GM12878 (cell line): Measurements from ENCODE around the gene NAALAD2. TPM values are rescaled to one million over a fixed set of nuclear protein-coding genes. Genes with fewer than 3 reads are reported as not detected.

ENCODE experiments used
- ATAC-seq: fragments of 200-7000 bp; cut with Tn5 transposase; 3 replicates; pipeline ENCODE4 v1.9.1; 2020; ENCODE audit warnings: mild to moderate bottlenecking, moderate library complexity
- BruUV-seq: library from RNA; stranded (reverse); fragments of 400-500 nt; replicated peaks from 2 replicates; lab custom pipeline; 2021; lab: Mats Ljungman, UMichigan
- CTCF ChIA-PET: fragments of 300-600 bp; sonication (Branson Sonifier 250); formaldehyde crosslinking; extraction: SDS; loops from one replicate; lab custom pipeline; 2021; ENCODE audit warnings: inconsistent platforms; lab: Yijun Ruan, JAX
- POLR2A ChIA-PET: fragments of 350-600 bp; formaldehyde crosslinking; extraction: SDS; loops from one replicate; lab custom pipeline; 2021; ENCODE audit warnings: inconsistent platforms; lab: Charles Lee
- RAD21 ChIA-PET: fragments of 300-600 bp; sonication (Branson Sonifier 250); formaldehyde crosslinking; loops from one replicate; lab custom pipeline; 2023; ENCODE audit warnings: antibody characterized with exemption; ENCODE audit not compliant: unreplicated experiment; lab: Charles Lee
- SMC1A ChIA-PET: fragments of 300-600 bp; sonication (Branson Sonifier 250); formaldehyde crosslinking; loops from one replicate; lab custom pipeline; 2023; ENCODE audit not compliant: unreplicated experiment, uncharacterized antibody; lab: Charles Lee
- DNase-seq: peaks from one replicate; pipeline ENCODE4 v3.0.0-alpha.2; 2011; ENCODE audit warnings: low read depth, low spot score
- FAIRE-seq: peaks from 3 replicates; lab custom pipeline; 2011; peaks lifted over from hg19 to GRCh38; lab: Jason Lieb, UNC
- H2AFZ ChIP-seq: 2 replicates; pipeline ENCODE4 v1.6.0; 2011; ENCODE audit warnings: low read depth, low read length, control low read depth; ENCODE audit not compliant: control insufficient read depth
- H3K27ac ChIP-seq: 2 replicates; pipeline ENCODE4 v1.5.1; 2011; ENCODE audit warnings: control low read depth; ENCODE audit not compliant: control insufficient read depth, insufficient read depth
- H3K27me3 ChIP-seq, 2 experiments: replicated peaks in 1 of 2; 2 replicates each; pipeline versions ENCODE4 v1.6.0 to v1.6.1; 2011; ENCODE audit warnings: low read length in 1 of 2; ENCODE audit not compliant: control insufficient read depth in 2 of 2, insufficient read depth in 2 of 2
- H3K36me3 ChIP-seq, 2 experiments: 2 replicates each; pipeline ENCODE4 v1.5.1; 2011; ENCODE audit warnings: low read length in 1 of 2; ENCODE audit not compliant: control insufficient read depth in 2 of 2, insufficient read depth in 2 of 2
- H3K4me1 ChIP-seq: 2 replicates; pipeline ENCODE4 v1.6.1; 2011; ENCODE audit warnings: mild to moderate bottlenecking, low read length, moderate library complexity, mixed read lengths; ENCODE audit not compliant: control insufficient read depth, insufficient read depth
- H3K4me2 ChIP-seq: 2 replicates; pipeline ENCODE4 v1.6.0; 2011; ENCODE audit warnings: control low read depth; ENCODE audit not compliant: control insufficient read depth, insufficient read depth
- H3K4me3 ChIP-seq: fragments of 200-600 bp; sonication (generic); 2 replicates; pipeline ENCODE4 v1.5.1; 2016
- H3K79me2 ChIP-seq: 2 replicates; pipeline ENCODE4 v1.6.0; 2011; ENCODE audit warnings: low read length; ENCODE audit not compliant: control insufficient read depth, insufficient read depth
- H3K9ac ChIP-seq: 2 replicates; pipeline ENCODE4 v1.8.0; 2011; ENCODE audit warnings: low read length, control low read depth, mixed read lengths; ENCODE audit not compliant: control insufficient read depth, insufficient read depth
- H3K9me3 ChIP-seq: replicated peaks from 3 replicates; pipeline ENCODE4 v1.5.1; 2011; ENCODE audit warnings: mild to moderate bottlenecking, low read length; ENCODE audit not compliant: control insufficient read depth, insufficient read depth
- H4K20me1 ChIP-seq: 2 replicates; pipeline ENCODE4 v1.6.0; 2011; ENCODE audit not compliant: control insufficient read depth, insufficient read depth
- BCL11A ChIP-seq: IDR thresholded peaks from 2 replicates; pipeline ENCODE4 v1.6.1; 2011; ENCODE audit warnings: low read depth, low read length
- HCFC1 ChIP-seq: fragments of 150-350 bp; IDR thresholded peaks from 2 replicates; pipeline ENCODE4 v1.6.1; 2014; ENCODE audit warnings: low read length
- NFIC ChIP-seq: IDR thresholded peaks from 2 replicates; pipeline ENCODE4 v1.6.1; 2012; ENCODE audit warnings: low read depth, mild to moderate bottlenecking, inconsistent platforms, low read length, moderate library complexity
- NRF1 ChIP-seq: conservative IDR thresholded peaks from 2 replicates; pipeline ENCODE4 v1.6.1; 2011; ENCODE audit warnings: mild to moderate bottlenecking, low read depth, low read length, improper control_type of control experiment
- RFX5 ChIP-seq: IDR thresholded peaks from 2 replicates; pipeline ENCODE4 v1.6.1; 2011; ENCODE audit warnings: low read depth, low read length, improper control_type of control experiment
- SPI1 ChIP-seq: IDR thresholded peaks from 2 replicates; pipeline ENCODE4 v1.6.1; 2011; ENCODE audit warnings: low read depth, mild to moderate bottlenecking, low read length, moderate library complexity, borderline replicate concordance; ENCODE audit not compliant: insufficient read depth
- ZZZ3 ChIP-seq: IDR thresholded peaks from 2 replicates; pipeline ENCODE4 v1.6.1; 2011; ENCODE audit warnings: low read depth; ENCODE audit not compliant: control insufficient read depth, insufficient read length
- WGBS: methylation state at CpG from one replicate; pipeline ENCODE4 v1.1.6; 2016; ENCODE audit warnings: low lambda C conversion rate; ENCODE audit not compliant: insufficient replicate concordance, insufficient coverage; ENCODE audit errors: missing lambda C conversion rate; 5-methylcytosine and 5-hydroxymethylcytosine counted together
- in situ Hi-C: fragments of 300-500 bp; cut with MboI; formaldehyde crosslinking; loops from 9 replicates; pipeline ENCODE4 v1.14.3; 2018; ENCODE audit warnings: mixed read lengths
- intact Hi-C: fragments of 100-400 bp; cut with micrococcal nuclease; formaldehyde crosslinking; loops from one replicate; pipeline ENCODE4 v1.14.2; 2022; ENCODE audit not compliant: unreplicated experiment
- polyA plus RNA-seq, 11 experiments: library from polyadenylated mRNA; depleted of rRNA in 4 of 11; unstranded in 6 of 11; stranded (reverse) in 5 of 11; fragments of >200 nt; fragmentation: Nextera tagmentation in 4 of 11; fragmentation: Illumina TruSeq in 1 of 11; extraction: Ambion mirVana in 4 of 11; extraction: Trizol in 1 of 11; gene quantifications; 1 replicate in 1 of 11; 2 replicates in 10 of 11; pipeline versions ENCODE4 v1.2.1 to v1.2.3, GENCODE V29; 2011 to 2016; ENCODE audit warnings: inconsistent platforms in 2 of 11, missing spikeins in 2 of 11, low read depth in 1 of 11
- total RNA-seq, 4 experiments: library from RNA; depleted of rRNA in 3 of 4; stranded (reverse); fragments of >200 nt in 3 of 4; fragmentation: Illumina TruSeq in 1 of 4; extraction: Trizol in 1 of 4; gene quantifications; 2 replicates each; pipeline versions ENCODE4 v1.2.1 to v1.2.3, GENCODE V29; 2013 to 2021
- TF ChIP-seq, protein P1 (sequence below): fragments of 450-650 bp; IDR thresholded peaks from 2 replicates; pipeline ENCODE4 v1.6.1; 2017; ENCODE audit warnings: mild to moderate bottlenecking, low read depth, inconsistent platforms; ENCODE audit not compliant: poor library complexity, severe bottlenecking
- TF ChIP-seq, protein P2 (sequence below): fragments of 450-650 bp; formaldehyde crosslinking; IDR thresholded peaks from 2 replicates; pipeline ENCODE4 v1.4.0; 2022; ENCODE audit warnings: mild to moderate bottlenecking, moderate library complexity

Gene NAALAD2
- total and polyA plus RNA-seq, 10 of the 15 experiments (the other 5 are each of a cell fraction or from before 2014, with no cell fraction given) = 0.05 to 0.24 (median 0.11) TPM; not detected in 5

DNA sequence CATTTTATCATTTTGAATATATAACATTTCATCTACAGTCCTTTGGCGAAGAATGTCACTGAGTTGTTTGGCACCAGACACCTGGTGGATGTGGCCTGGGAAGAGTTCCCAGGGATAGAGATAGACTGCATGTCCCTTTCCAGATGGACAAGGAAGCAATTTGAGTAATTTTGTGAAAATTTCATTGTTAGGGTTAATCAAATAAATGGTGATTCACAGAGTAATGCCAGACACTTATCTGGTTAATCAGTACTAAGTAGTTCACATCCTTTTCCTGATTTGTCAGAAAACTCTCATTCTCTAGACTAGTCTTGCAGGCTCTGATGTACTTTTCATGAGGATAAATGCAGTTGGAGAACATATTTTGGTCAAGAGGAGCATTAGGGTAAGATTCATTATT is 41.6 kb downstream of the NAALAD2 start:
- H3K4me2 ChIP-seq = no peak overlapping the region
- no peaks in the 10 kb centered on the region for H4K20me1 ChIP-seq
- RAD21 ChIA-PET = no interaction called here
- no peak overlapping the region for H3K9ac ChIP-seq
- SMC1A ChIA-PET = no interaction called here
- in situ Hi-C loops = no loop called here
- H3K4me1 ChIP-seq = no peaks in the 10 kb centered on the region
- no peaks in the 10 kb centered on the region for H3K36me3 ChIP-seq
- H3K4me3 ChIP-seq = no peak overlapping the region
- DNase-seq (no peak), FAIRE-seq (no peak), ATAC-seq (no peak)
- H3K9me3 ChIP-seq = no peaks in the 10 kb centered on the region
- WGBS = 86% methylated on average over 1 of the region's 1 CpG
- POLR2A ChIA-PET = no interaction called here
- TF ChIP-seq, protein P1, sequence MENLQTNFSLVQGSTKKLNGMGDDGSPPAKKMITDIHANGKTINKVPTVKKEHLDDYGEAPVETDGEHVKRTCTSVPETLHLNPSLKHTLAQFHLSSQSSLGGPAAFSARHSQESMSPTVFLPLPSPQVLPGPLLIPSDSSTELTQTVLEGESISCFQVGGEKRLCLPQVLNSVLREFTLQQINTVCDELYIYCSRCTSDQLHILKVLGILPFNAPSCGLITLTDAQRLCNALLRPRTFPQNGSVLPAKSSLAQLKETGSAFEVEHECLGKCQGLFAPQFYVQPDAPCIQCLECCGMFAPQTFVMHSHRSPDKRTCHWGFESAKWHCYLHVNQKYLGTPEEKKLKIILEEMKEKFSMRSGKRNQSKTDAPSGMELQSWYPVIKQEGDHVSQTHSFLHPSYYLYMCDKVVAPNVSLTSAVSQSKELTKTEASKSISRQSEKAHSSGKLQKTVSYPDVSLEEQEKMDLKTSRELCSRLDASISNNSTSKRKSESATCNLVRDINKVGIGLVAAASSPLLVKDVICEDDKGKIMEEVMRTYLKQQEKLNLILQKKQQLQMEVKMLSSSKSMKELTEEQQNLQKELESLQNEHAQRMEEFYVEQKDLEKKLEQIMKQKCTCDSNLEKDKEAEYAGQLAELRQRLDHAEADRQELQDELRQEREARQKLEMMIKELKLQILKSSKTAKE = no peak
- TF ChIP-seq ZZZ3 (no peak), BCL11A (no peak), NRF1 (no peak)
- no TSS peak for BruUV-seq
- H3K79me2 ChIP-seq = no peaks in the 10 kb centered on the region
- CTCF ChIA-PET = no interaction called here
- no peak overlapping the region for H3K27ac ChIP-seq
- H2AFZ ChIP-seq = no peak overlapping the region
- intact Hi-C loops = no loop called here
- H3K27me3 ChIP-seq = no peaks in the 10 kb centered on the region

DNA sequence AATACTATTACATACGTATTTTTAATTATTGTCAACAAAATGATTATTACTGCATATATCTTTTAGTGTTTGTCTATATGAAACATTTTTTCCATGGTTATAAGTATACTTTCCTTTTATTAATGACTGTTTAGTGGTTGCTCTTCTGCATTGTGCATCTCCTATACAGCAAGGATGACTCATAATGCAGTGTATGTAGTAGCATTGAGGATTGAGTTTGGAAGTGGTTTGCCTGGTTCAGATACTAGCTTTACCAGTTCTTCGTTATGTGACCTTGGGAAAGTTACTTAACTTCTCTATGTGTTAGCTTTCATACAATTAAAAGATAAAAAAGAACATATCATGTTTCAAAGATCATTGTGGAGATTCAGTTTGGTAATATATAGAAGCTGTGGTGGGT is 44.3 kb downstream of the NAALAD2 start:
- H3K4me1 ChIP-seq = no peaks in the 10 kb centered on the region
- no peak overlapping the region for H3K4me3 ChIP-seq
- H3K9ac ChIP-seq = no peak overlapping the region
- intact Hi-C loops = no loop called here
- H3K36me3 ChIP-seq = no peaks in the 10 kb centered on the region
- WGBS = 23% methylated on average over 2 of the region's 2 CpGs
- no peak for FAIRE-seq
- SMC1A ChIA-PET = no interaction called here
- RAD21 ChIA-PET = no interaction called here
- H3K4me2 ChIP-seq = no peak overlapping the region
- H3K27ac ChIP-seq = no peak overlapping the region
- no peaks in the 10 kb centered on the region for H3K79me2 ChIP-seq
- CTCF ChIA-PET = no interaction called here
- no TSS peak for BruUV-seq
- H2AFZ ChIP-seq = no peak overlapping the region
- H3K9me3 ChIP-seq = no peaks in the 10 kb centered on the region
- no peaks in the 10 kb centered on the region for H4K20me1 ChIP-seq
- POLR2A ChIA-PET = no interaction called here
- ATAC-seq = no peak
- in situ Hi-C loops = no loop called here
- no peak for DNase-seq
- H3K27me3 ChIP-seq = no peaks in the 10 kb centered on the region
- TF ChIP-seq RFX5 (no peak), SPI1 (no peak), HCFC1 (no peak), NFIC (no peak)
- TF ChIP-seq, protein P2, sequence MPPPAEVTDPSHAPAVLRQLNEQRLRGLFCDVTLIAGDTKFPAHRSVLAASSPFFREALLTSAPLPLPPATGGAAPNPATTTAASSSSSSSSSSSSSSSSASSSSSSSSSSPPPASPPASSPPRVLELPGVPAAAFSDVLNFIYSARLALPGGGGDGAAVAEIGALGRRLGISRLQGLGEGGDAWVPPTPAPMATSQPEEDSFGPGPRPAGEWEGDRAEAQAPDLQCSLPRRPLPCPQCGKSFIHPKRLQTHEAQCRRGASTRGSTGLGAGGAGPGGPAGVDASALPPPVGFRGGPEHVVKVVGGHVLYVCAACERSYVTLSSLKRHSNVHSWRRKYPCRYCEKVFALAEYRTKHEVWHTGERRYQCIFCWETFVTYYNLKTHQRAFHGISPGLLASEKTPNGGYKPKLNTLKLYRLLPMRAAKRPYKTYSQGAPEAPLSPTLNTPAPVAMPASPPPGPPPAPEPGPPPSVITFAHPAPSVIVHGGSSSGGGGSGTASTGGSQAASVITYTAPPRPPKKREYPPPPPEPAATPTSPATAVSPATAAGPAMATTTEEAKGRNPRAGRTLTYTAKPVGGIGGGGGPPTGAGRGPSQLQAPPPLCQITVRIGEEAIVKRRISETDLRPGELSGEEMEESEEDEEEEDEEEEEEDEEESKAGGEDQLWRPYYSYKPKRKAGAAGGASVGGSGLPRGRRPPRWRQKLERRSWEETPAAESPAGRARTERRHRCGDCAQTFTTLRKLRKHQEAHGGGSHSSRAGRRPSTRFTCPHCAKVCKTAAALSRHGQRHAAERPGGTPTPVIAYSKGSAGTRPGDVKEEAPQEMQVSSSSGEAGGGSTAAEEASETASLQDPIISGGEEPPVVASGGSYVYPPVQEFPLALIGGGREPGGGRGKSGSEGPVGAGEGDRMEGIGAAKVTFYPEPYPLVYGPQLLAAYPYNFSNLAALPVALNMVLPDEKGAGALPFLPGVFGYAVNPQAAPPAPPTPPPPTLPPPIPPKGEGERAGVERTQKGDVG (CRISPR knock-in tag) = no peak
